GM08714 (cell line): ENCODE results near the gene HLCS.

ENCODE experiments used
- H3K4me3 ChIP-seq: fragments of 200-500 bp; sonication (Bioruptor generic); 2 replicates; pipeline ENCODE4 v1.5.1; 2014; ENCODE audit warnings: mild to moderate bottlenecking, low read length, inconsistent platforms
- ZNF274 ChIP-seq: IDR thresholded peaks from 2 replicates; pipeline ENCODE4 v1.6.1; 2012; ENCODE audit warnings: mild to moderate bottlenecking, low read depth, low read length

The HLCS gene

GRCh38 chr21:36949171-36950141 lies 17.0 kb downstream of the HLCS start:
- no peak for TF ChIP-seq ZNF274
- no peak overlapping the region for H3K4me3 ChIP-seq

DNA sequence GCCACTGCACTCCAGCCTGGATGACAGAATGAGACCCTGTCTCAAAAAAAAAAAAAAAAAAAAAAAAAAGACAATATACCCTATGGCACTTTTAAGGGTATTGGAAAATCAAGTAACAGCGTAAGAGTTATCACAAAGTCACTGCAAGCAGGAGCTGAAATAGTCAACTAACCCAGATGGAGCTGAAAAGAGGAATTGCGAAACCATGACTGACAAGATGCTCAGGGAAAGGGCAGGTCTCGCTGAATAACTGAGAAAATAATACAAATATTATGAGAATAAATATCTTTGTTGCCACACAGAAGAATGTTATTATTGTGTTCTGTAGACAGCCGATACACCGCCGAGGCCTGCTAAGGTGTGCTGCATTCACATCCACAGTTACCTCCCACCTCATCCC lies 17.8 kb downstream of the HLCS start:
- TF ChIP-seq ZNF274: no peak
- no peak overlapping the region for H3K4me3 ChIP-seq

- no peak overlapping the region for H3K4me3 ChIP-seq
- no peak for TF ChIP-seq ZNF274
These were observed 19.5 kb downstream of the HLCS start for GRCh38 chr21:36946949-36947356.

DNA sequence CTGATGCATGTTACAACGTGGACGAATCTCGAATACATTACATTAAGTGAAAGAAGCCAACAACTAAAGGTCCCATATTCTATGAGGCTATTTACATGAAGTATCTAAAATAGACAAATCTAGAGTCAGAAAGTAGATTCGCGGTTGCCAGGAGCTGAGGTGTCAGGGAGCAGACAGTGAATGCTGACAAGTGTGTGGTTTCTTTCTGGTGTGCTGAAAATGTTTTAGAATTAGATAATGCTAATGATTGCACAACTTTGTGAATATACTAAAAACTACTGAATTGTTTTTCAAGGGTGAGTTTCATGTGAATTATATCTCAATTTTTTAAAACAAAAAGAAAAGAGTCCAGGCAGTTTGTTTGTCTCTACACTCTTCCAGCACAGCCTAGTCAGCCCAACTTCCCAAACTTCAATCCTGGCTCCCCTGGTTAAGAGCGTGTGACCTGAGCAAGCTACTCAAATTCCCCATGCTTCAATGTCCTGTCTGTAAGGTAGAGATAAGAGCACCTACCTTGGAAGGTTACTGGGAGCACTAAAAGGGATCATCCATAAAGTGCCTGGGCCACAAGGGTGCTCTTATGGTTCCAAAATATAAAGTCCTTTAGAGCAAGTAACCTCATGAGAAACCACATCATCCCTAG lies 20.9 kb downstream of the HLCS start:
- no peak for TF ChIP-seq ZNF274
- H3K4me3 ChIP-seq: no peak overlapping the region

DNA sequence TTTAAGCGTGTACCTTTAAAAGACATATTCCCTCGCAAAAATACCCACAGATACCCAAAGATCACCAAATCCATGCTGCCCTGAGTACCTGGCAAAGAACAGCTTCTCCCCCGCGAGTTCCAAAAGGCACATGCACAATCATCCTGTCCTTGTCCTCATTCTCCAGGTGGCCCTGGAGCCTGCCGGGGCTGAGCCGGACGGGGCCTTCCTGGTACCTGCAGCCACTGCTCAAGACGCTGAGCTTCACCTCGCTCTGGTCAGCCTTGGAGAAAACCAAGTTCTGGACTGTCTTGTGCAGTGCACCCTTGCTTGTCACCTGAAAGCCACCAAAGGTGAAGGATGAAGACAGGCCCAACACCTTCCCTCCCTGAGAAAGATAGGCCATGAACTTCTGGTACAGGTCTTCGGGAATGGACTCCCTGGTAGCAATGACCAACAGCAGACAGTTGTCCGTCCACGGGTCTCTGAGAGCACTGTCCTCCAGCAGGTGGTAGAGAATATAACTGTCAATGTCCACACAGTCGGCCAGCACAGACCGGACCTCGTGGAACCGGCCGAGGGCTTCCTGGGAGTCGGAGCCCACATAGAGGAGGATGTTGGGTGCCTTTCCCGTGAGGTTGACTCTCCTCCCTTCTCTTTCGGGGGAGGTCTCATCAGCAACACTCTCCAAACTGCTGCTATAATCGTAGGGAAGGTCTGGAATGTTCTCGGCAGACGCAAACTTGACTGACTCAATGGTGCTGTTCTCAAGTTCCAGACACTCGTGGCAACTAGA lies 29.9 kb downstream of the HLCS start:
- no peak for TF ChIP-seq ZNF274
- no peak overlapping the region for H3K4me3 ChIP-seq

- no peak overlapping the region for H3K4me3 ChIP-seq
- TF ChIP-seq ZNF274: no peak
These were observed 31.5 kb downstream of the HLCS start for GRCh38 chr21:36934864-36935420.

DNA sequence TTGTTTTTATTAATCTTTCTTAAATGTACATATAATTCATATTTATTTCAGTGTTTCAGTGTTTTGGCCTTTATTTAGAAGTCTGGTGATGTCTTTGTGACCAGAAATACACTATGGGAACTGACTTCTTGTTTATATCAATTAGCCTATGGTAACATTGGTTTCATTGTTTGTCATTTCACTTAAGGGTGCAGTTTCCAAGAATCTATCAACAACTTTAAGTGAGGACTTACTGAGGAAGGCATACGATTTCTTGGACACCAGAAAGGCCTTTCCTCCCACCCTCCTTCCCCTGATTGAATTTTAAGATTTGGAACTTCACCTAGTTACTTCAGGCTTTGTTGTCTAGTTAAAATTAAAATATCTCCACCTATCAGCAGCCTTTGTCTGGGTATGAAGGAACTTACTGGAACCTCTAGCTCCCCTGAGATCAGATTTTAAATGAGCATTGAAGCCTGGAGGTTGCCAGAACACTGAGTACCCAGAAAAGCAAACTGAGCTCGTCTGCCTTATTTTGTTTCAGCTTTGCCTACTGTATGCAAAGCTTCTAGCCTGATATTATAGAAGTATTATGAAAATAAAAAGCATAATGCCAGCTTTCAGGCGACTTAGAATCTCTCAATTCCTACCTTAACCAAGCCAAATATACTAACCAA lies 34.2 kb downstream of the HLCS start:
- no peak overlapping the region for H3K4me3 ChIP-seq
- TF ChIP-seq ZNF274: no peak

DNA sequence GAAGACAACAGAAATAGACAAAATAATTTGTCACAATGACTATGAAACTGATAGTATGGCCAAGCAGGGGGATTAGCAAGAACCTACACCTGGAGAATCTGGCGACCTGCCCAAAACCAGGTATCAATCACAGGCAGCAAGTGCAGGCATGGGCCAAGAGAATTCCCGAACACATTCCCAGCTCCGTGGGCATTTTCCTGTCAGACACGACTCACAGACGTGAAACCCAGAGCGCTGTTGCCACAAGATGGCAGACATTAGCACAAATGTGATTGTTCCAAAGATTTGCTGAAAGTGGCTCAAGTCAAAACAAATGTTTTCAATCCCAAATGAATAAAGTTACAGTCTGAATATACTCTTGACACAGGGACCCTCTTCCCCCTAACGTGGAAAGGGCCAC lies 36.8 kb downstream of the HLCS start:
- TF ChIP-seq ZNF274: no peak

DNA sequence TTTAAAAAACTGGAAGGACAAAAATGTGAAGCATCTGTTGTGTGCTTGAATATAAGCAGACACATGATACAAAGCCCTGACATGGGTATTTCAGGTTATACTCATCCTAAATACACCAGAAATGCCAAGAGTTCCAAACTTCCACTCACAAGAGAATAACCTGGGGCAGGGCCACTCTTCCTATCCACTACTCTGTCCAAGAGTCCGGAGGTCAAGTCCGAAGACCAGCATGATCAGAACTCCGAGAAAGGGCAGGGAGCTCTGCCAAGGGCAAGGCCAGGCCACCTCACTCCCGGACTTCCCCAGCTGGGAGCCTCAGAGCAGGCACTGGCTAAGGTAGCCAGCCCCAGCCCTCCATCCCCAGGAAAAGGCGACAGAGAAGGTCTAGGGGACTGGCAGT lies 37.5 kb downstream of the HLCS start:
- no peak for TF ChIP-seq ZNF274
- no peak overlapping the region for H3K4me3 ChIP-seq

More for the DNA sequence above, 36.8 kb downstream of the HLCS start:
- no peak overlapping the region for H3K4me3 ChIP-seq

GRCh38 chr21:36927719-36928117 lies 38.8 kb downstream of the HLCS start:
- H3K4me3 ChIP-seq: no peak overlapping the region
- TF ChIP-seq ZNF274: no peak

GRCh38 chr21:36926989-36927718 lies 39.3 kb downstream of the HLCS start:
- H3K4me3 ChIP-seq: no peak overlapping the region
- no peak for TF ChIP-seq ZNF274

- TF ChIP-seq ZNF274: no peak
- no peak overlapping the region for H3K4me3 ChIP-seq
These were observed 43.2 kb downstream of the HLCS start for GRCh38 chr21:36923270-36923669.

DNA sequence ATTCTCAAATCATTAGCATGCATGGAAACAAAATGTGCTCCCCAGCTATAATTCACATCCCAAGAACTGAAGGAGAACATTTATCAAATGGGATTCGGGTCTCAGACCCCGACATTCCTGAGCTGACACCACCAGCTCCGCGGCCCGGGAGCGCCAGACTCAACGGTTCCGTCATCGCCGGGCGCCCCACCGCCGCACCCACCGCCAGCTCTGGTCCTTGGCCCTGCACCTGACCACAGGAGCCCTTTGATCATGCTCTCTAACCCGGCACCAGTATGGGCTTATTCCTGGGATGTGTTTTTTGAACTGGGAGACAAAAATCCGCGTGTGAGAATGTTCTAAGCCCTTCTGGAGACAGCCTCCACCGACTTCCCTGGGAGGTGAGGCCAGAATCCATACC lies 43.6 kb downstream of the HLCS start:
- no peak overlapping the region for H3K4me3 ChIP-seq
- no peak for TF ChIP-seq ZNF274

DNA sequence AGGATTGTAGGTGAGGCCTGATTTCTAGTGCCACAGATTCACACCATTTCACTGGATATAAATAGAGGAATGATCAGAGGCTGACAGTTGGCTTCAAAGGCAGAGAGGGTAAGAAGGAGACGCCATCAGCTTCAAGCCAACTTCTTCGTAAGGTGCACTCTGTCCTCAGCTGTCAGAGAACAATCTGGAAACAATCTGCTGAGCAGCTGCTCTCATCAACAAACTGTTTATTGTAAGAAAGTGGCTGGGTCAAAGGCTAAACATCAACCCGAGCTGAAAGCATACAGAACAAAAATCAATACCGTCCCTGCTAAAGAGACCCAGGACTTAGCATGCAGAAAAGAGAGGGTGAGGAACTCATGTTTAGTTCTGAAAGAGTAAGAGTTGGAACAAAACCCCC lies 48.2 kb downstream of the HLCS start:
- no peak overlapping the region for H3K4me3 ChIP-seq
- no peak for TF ChIP-seq ZNF274
